Activated effector memory CD4-positive, alpha-beta T cell treated with Interleukin-2 at 50 U/mL for 16 hours (primary cell): ENCODE data around the gene OPRM1.

Experiments used
- DNase-seq: peaks from one replicate; pipeline ENCODE4 v3.0.0-alpha.2; 2020

OPRM1 gene

GRCh38 chr6:154092326-154092962, 53.4 kb downstream of the OPRM1 start:
- DNase-seq = no peak

DNA sequence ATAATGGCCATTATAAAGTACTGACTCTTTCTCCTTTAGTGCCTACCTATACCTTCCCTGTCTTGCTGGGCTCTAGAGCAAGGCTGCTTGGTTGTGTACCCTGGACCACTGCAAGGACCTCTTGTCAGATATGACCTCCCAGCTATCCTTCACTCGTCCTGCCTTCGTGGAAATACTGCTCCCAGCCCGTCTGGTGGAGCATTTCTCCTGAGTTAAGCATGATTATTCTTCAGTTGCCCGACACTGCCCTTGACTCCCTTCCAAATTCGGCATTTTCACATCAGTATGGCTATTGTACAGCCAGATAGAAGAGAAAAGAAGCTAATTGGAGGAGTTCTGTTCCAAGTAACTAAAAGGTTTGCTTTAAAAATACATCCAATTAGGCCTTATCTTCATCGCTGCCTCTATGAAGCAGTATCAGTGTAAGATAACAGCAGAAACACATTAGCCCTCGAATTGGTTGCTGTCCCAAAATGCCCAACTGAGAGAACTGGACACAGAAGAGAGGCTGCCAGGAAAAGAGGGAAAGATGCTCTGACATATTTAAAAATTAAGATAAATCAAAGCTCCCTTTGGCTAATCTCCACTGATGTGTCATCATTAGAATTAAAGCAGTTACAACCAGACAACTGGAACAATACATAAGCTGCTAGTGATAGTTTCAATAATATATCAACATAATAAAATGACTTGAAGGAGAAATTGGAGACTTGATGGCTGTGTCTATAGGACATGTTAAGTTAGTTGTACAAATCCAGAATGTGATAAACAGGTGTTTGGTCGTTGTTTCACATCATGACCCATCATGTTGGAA, 54.4 kb downstream of the OPRM1 start:
- DNase-seq = no peak

DNA sequence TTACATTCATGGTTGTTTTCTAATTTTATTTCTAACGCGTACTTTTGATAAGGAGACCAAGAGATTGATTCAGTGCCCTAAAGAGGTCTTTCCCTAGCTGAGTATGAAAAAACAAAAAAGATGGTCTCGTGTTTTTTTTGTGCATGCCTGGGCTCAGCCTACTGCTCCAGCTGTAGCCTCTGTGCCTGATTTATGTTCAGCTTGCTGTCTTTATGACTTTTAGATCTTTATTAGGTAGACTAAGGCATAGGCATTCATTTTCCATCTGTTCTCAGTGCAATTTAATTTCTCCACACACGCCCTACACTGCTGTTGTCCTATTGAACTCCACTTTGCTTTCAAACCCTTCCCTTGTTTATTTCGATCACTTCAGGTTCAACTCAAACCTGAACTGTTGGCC, 56.5 kb downstream of the OPRM1 start:
- no peak for DNase-seq

- no peak for DNase-seq
Measured at GRCh38 chr6:154096316-154096715, 57.3 kb downstream of the OPRM1 start.

- no peak for DNase-seq
Measured at GRCh38 chr6:154096834-154097233, 57.8 kb downstream of the OPRM1 start.

GRCh38 chr6:154099211-154099610, 60.2 kb downstream of the OPRM1 start:
- DNase-seq = no peak

DNA sequence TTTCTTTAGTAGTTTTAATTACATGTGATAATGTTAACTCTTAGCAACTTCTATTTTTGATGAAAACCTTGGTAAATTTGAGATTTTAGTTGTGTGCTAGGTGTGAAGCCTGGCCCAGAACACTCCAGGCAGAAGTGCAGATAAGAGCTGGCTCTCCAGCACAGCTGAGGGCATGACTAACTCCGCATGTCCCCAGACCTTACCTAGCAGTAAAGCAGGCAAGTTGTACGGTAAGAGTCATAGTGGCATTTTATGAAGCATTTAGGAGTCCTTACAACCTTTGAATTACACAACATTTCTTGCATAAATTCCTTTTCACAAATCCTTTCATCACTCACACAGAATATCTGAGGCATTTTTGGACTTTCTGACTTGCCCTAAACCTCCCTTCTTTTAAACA, 67.2 kb downstream of the OPRM1 start:
- DNase-seq = no peak

DNA sequence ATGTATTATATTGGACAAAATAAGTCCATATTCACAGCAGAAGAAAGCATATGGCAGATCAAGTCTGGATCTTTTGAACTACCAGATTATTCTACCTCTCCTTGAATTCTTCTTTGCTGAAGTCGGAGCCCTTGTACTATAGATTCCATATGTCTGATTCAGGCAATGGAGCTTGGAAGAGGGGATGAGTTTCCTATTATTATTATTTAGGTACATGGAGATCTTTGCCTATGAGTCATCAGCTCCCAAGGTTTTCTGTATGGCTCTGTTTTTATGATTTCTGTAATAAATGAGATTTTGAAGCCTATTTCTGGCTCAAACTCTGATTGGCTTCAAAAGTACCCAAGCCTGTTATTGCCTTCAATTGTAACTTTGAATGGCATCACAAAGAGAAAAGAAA, 72.0 kb downstream of the OPRM1 start:
- no peak for DNase-seq

DNA sequence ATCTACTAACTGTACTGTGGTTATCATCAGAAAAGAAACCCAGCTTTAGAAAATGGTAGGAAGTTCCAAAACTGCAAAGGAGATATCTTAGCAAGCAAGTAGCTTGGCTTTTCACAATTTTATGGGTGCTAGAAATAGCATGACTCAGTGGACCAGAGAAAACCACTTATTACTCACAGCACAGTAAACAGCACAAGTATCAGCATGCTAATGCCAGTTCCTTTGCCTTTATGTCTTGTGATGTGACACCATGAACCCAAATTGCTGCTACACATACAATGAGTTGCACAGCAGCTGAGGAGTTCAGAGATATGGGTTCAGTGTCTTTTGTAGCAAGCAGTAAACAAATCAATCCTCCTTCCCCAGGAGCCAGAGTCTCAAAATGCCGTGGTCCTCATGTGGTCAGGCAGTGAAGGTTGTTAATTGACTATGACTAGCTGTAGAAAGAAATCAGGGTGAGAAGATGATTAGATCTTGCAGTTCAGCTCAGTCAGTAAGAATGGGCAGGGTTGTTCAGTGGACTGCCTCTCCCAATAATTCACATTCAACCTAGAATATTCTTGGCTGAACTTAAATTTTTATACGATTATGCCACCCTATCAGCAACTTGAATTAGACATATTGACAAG, 73.3 kb downstream of the OPRM1 start:
- no peak for DNase-seq

DNA sequence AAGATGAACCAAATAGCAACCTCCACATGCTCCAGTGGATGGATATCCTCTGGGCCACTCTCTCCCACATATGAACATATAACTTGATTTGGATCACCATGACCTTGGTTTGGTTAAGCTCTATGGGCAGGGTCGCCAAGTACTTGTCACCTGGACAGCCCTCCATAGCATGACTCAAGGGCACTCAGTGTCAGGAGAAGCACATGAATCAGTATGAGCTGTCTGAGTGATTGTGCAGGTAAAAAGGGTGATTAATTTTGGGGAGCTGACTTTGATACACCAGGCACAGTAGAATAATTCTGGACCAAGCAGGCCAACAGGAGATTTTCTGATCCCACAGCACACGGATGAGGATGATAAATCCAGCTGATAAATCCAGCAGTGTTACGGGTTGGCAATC, 74.4 kb downstream of the OPRM1 start:
- DNase-seq = no peak

GRCh38 chr6:154117485-154117884, 78.4 kb downstream of the OPRM1 start:
- no peak for DNase-seq

DNA sequence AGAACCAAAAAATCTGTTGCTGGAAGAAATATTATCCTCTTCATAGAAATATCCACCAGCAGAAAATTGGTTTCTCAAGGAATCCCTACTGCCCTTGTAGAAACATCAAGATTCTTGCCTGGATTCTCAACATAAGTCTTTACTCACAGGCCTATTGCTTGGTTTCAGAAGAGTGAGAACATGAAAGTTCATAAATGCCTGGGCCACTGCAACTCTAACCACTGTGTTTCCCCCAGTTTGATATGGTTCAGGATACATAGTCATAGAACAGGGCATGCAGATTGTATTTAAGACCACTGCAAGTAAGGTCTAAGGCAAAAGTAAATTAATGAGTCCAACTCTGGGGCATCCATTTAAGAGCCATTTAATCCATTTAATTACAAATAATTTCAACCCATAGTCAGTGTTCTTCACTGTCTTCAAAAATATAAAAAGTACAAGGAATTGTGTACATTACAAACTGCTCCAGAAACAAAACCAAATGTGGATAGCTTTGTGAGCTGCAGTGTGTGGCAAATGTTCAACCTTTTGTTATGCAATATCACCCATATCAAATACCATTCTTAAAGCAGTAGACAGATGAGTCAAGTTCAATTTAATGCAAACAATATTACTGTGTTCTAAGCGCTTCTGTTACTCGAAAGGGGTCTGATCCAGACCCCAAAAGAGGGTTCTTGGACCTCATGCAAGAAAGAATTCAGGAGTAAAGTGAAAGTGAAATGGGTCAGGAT, 83.3 kb downstream of the OPRM1 start:
- no peak for DNase-seq

DNA sequence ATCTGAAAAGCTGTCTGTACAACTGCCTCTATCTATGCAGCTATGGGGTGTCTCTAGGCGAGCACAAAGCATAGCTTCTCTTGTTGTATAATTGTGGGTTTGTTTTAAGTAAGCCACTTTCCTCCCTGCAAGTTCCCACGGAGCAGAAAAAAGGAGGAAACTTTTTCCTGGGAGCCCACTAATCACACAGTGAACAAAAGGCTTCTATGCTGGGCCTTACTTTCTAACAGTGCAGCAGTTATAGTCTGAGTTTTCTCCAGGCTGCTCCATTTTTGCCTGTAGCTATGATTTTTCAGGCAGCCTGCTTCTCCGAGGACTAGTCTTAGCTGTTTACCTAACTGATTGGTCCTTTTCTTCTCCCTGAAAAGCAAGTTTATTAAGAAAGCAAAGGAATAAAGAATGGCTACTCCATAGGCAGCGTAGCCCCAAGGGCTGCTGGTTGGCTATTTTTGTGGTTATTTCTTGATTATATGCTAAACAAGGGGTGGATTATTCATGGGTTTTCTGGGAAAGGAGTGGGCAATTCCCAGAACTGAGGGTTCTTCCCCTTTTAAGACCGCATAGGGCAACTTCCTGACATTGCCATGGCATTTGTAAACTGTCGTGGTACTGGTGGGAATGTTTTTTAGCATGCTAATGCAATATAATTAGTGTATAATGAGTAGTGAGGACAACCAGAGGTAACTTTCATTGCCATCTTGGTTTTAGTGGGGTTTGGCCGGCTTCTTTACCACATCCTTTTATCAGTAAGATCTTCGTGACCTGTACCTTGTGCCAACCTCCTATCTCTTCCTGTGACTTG, 84.3 kb downstream of the OPRM1 start:
- DNase-seq = no peak

- DNase-seq = no peak
Measured at GRCh38 chr6:154125421-154125820, 86.4 kb downstream of the OPRM1 start.

DNA sequence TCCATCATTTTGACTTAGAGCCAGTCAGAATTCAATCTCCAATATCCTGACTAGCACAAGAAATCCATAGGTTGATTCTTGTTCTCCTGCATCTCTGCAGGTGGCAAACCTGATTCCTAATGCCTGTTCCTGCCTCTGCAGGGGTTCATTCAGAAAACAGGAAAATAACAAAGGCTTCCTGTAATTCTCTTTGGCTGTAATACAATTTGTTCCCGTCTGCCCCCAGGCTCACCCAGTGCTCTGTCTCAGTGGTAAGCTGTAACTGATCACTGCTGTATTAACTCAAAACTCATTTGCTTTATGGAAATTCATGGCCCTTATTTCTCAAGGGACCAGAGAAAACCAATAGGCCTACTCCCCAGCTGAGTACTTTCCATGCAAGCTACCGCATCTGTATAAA, 88.6 kb downstream of the OPRM1 start:
- no peak for DNase-seq

- no peak for DNase-seq
Measured at GRCh38 chr6:154134471-154135147, 95.6 kb downstream of the OPRM1 start.

GRCh38 chr6:154138793-154139192, 99.8 kb downstream of the OPRM1 start:
- no peak for DNase-seq

- DNase-seq = no peak
Measured at GRCh38 chr6:154139892-154140291, 100.9 kb downstream of the OPRM1 start.

DNA sequence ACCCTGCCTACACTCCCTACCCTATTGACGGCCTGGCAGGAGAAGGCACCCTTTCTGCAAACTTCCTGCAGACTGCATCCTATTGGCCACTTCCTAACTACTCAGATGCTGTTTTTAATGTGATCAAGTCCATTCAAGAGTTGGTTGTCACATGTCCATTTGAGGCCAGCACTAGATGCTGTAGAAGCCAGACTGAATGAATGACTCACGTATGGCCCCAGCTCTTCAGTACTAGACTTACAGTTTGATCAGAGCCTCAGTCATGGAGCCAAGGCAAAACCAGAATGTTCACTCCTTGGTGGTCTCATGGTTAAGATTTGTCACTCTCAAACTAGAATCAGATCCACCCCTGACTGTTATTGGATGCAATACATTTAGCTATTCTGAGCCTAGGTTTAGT, 101.7 kb downstream of the OPRM1 start:
- no peak for DNase-seq

- DNase-seq = no peak
Measured at GRCh38 chr6:154143753-154144152, 104.7 kb downstream of the OPRM1 start.

DNA sequence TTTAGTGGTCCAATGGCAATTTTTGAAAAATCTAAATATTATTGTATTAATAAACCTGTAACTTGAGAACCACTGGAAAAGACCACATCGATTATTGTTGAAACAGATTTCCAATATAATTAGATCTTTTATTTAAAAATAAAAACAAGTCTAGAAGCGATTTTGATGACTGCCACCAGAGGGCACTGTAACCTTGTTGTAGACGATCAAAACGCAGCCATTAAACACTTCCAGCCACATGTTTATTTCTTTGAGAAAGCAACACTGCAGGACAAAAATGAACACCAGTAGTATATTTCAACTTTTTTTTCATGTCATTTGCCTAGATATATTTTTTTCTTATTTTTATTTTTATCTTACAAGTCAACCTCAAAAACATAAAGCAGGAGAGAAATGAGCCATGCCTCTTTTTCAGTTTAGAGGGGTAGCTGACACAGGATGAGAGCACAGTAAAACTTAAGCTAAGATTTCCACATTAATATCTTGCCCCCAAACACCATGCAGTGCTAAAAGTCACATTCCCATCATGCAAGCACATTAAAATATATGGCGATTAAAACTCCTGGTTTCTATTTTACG, 115.4 kb downstream of the OPRM1 start:
- DNase-seq = peak; percentile 18
